GM19324 (cell line): ENCODE data around the gene FUBP1.
A peak's percentile ranks its signal among the peaks of the same experiment; 100 is the strongest.
"Not testable (repeated sequence)": the region's sequence is repeated elsewhere in the genome, so short reads cannot be mapped to it uniquely, and the experiment has no call there.

Experiments
- ATAC-seq: cut with Tn5 transposase; IDR thresholded peaks from one replicate; pipeline ENCODE4 v1.9.1; 2021; ENCODE audit warnings: mild to moderate bottlenecking, moderate library complexity; ENCODE audit not compliant: unreplicated experiment, low FRiP score

FUBP1 gene, protein sequence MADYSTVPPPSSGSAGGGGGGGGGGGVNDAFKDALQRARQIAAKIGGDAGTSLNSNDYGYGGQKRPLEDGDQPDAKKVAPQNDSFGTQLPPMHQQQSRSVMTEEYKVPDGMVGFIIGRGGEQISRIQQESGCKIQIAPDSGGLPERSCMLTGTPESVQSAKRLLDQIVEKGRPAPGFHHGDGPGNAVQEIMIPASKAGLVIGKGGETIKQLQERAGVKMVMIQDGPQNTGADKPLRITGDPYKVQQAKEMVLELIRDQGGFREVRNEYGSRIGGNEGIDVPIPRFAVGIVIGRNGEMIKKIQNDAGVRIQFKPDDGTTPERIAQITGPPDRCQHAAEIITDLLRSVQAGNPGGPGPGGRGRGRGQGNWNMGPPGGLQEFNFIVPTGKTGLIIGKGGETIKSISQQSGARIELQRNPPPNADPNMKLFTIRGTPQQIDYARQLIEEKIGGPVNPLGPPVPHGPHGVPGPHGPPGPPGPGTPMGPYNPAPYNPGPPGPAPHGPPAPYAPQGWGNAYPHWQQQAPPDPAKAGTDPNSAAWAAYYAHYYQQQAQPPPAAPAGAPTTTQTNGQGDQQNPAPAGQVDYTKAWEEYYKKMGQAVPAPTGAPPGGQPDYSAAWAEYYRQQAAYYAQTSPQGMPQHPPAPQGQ

DNA sequence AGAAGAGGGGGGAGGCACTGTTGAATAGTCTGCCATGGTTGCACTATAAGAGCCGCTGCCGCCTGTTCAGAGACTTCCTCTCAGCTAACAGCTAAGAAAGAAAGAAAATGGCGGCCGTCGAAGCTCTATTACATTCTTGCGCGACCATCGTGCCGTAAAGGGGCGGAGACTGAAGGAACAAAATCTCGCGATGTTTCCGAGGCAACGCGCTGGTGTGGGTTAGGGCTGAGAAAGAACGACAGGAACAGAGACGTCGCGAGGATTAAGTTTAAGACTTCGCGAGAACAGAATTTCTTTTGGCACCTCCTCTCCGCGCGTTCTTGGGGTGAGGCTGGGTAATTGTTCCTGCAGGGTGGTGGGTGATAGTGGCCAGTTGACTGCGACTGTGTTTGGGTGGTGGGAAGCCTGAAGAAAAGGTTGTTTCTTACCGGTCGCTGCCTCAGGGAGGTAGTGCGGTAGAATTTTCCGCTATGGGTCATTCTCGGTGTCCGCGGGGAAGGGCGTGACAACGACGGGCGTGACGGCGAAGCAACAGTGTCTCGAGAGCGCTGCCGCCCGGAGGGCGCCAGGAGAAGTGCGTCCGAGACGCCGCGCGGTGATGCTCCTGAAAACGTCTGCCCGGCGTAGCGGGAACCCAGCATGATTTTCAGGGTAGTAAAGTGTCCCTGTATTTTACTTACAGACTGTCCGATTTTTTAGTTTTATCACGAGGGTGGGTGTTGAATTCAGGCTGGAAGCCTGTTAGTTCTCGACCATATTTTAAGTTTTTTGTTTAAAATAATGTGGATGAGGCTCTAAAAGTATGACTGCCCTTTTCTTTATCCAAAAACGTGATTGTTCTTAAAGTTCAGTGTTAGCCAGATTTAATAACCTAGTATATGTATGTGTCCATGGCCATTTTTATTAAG lies at the start of gene FUBP1:
Gene FUBP1 (minus strand): TSS at position 104 of the 908 bp plus-strand sequence. CDS start 68 bp downstream, at position 36.
- peak; percentile 84 for ATAC-seq

DNA sequence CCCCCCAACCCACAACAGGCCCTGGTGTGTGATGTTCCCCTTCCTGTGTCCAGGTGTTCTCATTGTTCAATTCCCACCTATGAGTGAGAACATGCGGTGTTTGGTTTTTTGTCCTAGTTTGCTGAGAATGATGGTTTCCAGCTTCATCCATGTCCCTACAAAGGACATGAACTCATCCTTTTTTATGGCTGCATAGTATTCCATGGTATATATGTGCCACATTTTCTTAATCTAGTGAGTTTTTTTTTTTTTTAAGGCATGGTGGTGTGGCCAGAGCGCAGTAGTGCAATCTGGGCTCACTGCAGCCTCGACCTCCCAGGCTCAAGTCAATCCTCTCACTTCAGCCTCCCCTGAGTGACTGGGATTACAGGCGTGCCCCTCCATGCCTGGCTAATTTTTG lies 42.3 kb upstream of the FUBP1 start:
- not testable (repeated sequence) for ATAC-seq

DNA sequence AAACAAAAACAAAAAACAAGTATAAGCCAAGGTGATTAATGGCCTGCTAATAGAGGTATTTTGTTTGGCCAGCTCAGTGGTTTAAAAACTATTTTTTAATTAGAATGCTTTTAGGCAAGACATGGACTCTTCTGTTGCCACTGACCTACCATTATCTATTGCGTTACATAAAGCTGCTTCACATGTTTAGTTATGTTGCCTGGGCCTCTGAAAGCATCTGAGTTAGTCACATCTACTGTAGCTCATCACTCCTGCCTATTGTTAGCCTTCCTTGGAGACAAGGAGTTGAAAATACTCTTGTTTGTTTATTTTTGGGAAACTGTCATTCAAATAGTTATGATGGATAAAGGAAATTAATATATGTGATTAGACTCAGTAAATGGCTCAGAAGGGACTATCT lies 40.2 kb upstream of the FUBP1 start:
- no peak for ATAC-seq

DNA sequence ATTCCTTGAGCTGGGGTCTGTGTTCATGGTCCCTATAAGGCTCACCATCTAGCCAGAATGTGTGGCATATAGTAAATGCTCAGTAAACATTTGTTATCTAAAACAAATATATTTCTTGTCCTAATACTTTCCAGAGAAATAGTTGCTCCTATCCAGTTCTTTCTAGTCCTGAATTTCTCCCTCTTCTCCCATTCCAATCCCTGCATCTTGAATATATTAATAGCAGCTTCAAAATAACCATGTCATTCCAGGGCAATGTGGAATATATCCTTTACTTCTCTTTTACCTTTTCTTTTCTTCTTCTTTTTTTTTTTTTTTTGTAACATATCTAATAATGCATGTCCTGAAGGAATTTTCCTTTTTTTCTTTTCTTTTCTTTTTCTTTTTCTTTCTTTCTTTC lies 36.3 kb upstream of the FUBP1 start:
- no peak for ATAC-seq

DNA sequence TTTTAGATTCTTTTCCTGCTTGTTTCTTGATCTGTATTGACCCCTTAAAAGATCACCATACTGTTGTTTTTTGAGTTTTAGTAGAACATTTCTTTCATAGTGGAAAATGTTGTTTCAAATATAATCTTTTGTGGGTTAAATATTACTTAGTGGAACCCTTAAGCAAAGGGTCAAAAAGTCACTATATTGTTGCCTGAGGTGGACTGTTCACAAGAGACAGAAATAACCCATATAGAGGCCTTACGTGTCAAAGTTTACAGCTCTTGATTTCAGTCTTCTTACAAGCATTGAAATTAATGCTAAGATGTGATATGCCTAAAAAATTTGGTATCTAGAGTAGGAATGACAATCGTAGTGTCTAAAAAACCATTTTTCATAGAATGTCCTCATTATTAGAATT lies 32.2 kb upstream of the FUBP1 start:
- no peak for ATAC-seq

DNA sequence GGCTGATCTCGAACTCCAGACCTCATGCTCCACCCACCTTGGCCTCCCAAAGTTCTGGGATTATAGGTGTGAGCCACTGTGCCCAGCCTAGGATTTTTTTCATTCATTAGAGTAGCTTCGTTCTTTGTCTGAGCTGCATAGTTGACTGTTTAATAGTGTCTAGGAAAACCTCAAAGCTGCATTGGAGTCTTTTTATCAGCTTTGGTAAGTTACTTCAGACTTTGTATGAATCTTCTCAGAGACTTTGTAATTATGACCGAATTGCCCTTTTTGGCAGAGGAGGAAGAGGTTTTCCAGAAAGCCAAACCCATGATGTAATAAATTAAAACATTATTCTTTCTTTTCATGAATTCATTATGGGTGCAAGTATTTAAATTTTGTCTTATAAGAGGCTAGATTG lies 31.0 kb upstream of the FUBP1 start:
- ATAC-seq = no peak

DNA sequence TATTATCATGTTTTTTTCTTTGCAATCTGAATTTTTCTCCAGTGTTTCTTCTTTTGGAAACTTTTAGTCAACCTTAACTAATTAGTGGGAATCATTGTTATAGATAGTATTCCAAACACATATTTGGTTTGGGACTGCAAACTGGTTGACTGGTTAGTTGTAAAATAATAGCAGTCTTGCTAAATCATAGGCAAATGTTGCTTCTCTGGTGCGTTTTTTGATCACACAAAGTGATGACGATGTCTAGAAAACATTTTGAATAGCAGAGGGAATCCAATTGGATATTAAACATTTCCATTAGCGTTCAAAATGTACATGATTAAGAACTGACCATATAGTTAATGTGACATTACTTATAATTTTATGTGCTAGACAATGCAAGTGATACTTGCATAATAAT lies 30.4 kb upstream of the FUBP1 start:
- ATAC-seq = no peak

DNA sequence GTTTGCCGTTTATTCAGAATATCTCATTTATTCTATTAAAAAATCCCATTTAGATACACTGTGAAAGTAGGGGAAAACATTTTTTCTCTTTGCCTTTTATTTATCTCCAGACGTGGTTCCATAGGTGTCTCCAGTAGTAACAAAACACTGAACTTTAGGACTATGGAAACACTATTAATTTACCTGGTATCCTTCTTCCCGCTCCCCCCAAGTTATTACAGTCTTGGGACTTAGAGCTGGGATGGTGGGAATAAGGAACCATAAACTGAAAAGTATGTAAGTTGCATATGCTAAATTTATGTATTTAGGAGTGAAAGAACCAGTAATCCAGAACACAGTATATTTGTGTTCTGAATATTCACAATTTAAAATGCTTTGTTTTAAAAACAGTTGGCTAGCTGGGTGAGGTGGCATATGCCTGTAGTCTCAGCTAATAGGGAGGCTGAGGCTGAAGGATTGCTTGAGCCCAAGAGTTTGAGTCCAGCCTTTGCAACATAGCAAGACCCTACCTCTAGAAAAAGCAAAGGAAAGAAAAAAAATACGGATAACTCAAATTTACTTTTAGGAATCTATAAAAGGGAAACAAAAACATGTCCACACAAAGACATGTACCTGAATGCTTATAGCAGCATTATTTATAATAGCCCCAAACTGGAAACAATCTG lies 28.9 kb upstream of the FUBP1 start:
- no peak for ATAC-seq

DNA sequence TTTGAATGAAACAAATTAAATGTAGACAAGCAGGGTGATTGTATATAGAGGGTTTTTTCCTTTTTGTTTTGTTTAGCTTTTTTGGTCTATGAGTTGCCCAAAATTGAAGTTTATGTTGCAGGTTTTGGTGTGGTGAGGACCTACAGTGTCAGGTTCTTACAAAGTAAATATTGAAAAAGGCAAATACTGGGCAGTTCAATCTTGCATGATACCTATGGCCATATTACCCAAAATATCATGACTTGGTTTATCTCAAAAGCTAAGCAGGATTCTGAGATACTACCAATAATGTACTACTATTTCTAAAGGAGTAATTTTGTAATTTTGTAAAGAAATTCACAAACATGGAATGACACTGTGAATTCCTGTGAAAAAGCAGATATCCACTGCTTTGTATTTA lies 27.6 kb upstream of the FUBP1 start:
- no peak for ATAC-seq

DNA sequence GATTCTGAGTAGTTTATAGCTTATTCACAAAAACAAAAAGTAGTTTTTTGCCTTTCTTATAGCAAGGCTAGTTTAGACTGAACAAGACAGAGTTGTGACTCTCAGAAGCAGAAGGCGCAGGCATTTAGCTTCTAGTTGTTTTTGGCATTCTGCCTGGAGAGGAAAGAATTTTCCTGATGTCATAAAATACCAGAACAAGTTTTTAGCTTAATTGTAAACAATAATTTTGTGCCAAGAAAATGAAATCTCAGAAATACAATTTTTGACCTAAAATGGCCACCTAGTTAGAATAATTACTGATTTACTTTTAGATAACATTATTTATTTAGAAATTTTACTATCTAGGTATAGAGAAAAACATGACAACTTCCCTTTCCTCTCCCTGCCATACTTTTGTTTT lies 26.9 kb upstream of the FUBP1 start:
- ATAC-seq = no peak

DNA sequence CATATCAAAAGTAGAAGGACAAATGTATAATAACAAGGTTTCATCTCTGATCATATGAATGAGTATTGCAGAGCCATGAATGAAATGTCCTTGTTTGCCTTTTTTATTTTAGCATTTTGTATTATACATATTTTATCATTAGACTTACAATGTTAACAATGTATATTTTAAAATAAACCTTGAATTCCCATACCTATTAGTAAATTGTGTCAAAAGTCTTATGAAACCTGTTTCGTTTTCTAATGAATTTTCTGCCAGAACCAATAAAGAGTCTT lies 26.5 kb upstream of the FUBP1 start:
- ATAC-seq = no peak

DNA sequence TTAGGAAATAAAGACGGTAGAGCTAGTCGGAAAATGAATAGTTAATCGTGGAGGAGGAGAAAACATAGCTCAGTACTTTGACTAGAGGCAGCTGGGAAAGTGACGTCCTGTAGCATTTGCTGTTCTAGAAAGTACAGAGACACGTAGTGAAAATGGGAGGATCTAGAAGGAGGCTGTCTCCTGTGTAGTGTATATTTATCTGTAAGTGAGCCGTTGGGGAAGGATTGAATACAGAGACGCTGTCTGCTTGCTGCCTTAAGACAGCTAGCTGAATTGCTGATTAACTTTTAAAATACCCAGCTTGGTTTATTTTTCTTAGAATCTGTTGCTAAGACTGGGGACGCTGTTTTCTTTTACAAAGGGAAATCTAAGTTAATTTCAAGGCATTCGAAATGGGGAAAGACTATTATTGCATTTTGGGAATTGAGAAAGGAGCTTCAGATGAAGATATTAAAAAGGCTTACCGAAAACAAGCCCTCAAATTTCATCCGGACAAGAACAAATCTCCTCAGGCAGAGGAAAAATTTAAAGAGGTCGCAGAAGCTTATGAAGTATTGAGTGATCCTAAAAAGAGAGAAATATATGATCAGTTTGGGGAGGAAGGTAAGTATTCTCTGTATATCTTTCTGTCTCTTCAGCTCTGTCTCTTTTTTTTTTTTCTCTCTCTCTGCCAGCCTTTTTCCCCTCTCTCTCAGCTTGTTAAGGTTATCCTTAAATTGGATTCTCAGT lies 26.0 kb upstream of the FUBP1 start, which contains the start of gene DNAJB4:
Gene DNAJB4 (plus strand): TSS at position 221 of the 729 bp plus-strand sequence. CDS start 172 bp downstream, at position 393.
- peak; percentile 99 for ATAC-seq

DNA sequence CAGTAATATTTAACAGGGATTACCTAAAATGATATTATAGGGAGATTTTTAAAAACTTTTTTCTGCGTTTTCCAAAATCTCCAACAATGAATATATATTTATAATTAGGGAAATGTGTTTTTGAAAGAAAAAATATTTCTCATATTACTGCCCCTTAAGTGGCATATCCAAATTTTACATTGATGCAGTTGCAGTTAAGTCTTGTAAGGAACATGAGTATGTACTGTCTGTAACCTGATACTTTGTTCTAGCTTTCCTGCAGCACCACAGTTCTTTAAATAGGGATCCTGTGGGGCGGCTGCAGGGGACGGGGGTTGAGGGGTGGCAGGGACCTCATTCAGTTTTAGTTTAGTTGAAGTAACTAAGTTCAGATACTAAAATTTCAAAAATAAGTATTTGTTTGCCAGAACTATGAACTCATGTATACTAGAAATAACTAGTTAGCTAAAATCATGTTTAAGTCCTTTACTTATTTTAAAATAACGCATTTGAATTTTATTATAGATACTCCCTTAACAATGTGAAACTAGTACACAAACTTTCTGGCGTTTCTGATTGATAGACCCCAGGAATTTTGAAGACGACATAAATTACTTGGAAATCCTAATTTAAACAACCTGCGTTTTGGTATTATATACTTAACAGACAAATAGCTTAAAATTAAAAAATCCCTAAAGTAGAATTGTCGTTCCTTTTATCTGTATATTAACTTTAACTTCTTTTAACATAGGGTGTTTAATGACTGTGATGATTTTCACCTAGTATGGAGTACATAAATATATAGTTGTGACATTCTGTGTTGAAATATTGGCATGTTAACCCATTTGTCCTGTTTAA lies 25.2 kb upstream of the FUBP1 start:
- ATAC-seq = peak; percentile 32

DNA sequence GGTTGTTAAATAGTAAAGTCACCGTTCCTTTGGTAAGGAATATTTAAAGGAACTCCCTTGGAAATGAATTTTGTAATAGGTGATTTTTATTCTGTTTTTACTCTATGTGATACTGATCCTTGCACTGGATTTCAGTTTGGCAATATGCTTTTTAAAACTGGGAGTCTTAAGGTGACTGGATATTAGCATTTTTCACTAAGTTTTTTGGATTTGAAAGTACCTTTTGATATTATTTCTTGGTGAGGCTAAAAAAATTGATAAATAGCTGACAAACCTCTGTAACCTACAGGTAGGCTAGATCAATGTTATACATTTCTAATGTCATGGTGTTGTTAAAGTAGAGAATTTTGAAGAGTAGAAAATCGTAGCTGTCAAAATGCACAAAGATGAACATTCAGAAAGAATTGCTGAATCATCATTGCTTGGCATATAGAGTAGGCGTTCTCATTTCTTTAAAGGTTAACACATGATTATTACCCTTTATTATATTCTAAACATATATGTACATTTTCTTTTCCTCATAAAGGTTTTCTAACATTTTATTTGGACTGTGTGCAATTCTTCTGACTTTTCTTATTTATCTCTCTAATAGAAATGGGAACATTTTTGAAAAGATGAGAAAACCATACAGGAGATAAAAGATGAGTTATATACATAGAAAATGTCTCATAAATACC lies 24.3 kb upstream of the FUBP1 start:
- no peak for ATAC-seq

DNA sequence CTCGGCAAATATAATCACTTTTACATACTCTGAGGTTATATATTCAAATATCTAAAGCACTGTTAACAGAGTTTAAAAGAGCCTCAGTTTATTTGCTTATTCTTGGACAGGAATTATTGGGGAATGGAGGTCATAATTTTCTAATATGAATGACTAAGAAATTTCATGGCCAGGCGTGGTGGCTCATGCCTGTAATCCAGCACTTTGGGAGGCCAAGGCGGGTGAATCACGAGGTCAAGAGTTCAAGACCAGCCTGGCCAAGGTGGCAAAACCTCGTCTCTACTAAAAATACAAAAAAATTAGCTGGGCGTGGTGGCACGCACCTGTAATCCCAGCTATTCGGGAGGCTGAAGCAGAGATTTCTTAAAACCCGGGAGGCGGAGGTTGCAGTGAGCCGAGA lies 21.7 kb upstream of the FUBP1 start:
- not testable (repeated sequence) for ATAC-seq

DNA sequence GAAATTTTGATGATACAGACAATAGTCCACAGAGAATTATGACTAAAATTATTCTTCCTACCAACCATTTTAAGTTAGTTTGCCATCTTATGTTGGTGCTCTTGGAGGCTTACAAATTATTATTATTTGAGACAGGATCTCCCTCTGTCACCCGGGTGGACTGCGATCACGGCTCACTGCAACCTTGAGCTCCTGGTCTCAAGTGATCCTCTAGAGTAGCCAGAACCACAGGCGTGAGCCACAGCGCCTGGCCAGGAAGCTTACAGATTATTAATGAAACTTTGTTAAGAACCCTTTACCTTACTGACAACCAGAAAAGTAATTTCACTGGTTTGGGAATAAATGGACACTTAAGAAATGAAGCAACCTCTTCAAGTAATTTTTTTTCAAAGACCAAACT lies 17.9 kb upstream of the FUBP1 start:
- ATAC-seq = no peak

DNA sequence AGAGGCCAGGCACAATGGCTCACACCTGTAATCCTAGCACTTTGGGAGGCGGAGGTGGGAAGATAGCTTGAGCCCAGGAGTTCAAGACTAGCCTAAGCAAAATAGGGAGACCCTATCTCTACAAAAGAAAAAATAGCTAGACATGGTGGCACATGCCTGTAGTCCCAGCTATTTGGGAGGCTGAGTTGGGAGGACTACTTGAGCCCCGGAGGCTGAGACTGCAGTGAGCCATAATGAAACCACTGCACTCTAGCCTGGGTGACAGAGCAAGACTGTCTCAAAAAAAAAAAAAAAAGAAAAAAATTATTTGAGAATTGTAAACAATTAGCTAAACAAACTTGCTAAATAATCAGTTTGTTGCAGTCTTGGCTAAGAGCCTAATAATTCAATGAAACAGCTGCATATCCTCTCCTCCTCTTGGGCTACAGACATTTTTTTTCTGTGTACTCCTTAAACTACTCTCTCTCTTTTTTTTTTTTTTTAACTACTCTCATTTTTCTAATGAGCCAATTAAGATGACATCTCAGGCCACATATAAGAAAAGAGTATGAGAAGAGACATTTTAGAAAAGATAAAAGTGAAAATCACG lies 15.3 kb upstream of the FUBP1 start:
- no peak for ATAC-seq

DNA sequence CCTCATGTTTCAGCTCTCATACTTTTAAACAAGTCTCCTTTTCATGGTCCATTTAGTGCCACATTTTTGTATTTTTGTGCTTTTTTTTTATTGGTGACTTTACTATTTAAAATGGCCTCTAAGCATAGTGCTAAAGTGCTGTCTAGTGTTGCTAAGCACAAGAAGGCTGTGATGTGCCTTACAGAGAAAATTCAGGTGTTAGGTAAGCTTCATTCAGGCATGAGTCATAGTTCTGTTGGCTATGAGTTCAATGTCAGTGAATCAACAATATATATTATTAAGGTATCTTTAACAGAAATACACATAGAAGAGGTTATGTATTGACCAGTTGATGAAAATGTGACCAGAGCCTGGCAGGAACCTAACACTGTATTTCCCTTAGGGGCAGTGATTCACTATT lies 12.8 kb upstream of the FUBP1 start:
- no peak for ATAC-seq
